HL-60 (cell line): ENCODE data around the gene OTX2.

Source experiments
- DNase-seq, 2 experiments: peaks; one replicate each; pipeline ENCODE4 v3.0.0-alpha.2; 2010 to 2020; ENCODE audit warnings: low read depth in 1 of 2, low spot score in 1 of 2
- H3K27ac ChIP-seq: fragments of 250-450 bp; sonication (Bioruptor Pico); replicated peaks from 2 replicates; pipeline ENCODE4 v1.5.1; 2020; ENCODE audit warnings: mild to moderate bottlenecking, moderate library complexity
- H3K27me3 ChIP-seq: fragments of 250-450 bp; sonication (Bioruptor Pico); 2 replicates; pipeline ENCODE4 v1.5.1; 2021; ENCODE audit warnings: mild to moderate bottlenecking, moderate library complexity; ENCODE audit not compliant: insufficient read depth, poor library complexity, severe bottlenecking
- H3K4me3 ChIP-seq: replicated peaks from 2 replicates; pipeline ENCODE4 v1.5.1; 2011; ENCODE audit warnings: mild to moderate bottlenecking, control low read depth, low read length; ENCODE audit not compliant: insufficient read depth
- GABPA ChIP-seq: IDR thresholded peaks from 2 replicates; pipeline ENCODE4 v1.6.1; 2012; ENCODE audit warnings: low read depth
- POLR2AphosphoS5 ChIP-seq: IDR thresholded peaks from 2 replicates; pipeline ENCODE4 v1.6.1; 2012; ENCODE audit warnings: low read depth
- REST ChIP-seq: IDR thresholded peaks from 2 replicates; pipeline ENCODE4 v1.6.1; 2012; ENCODE audit warnings: low read depth; ENCODE audit not compliant: insufficient replicate concordance
- SPI1 ChIP-seq: IDR thresholded peaks from 2 replicates; pipeline ENCODE4 v1.6.1; 2012; ENCODE audit warnings: low read depth, mild to moderate bottlenecking, borderline replicate concordance
- TF ChIP-seq, protein P1 (sequence below): IDR thresholded peaks from one replicate; pipeline ENCODE4 v1.5.1; 2011; ENCODE audit warnings: low read length, control low read depth, inconsistent platforms; ENCODE audit not compliant: insufficient read depth

OTX2 gene

GRCh38 chr14:56812364-56813141 is 2.3 kb upstream of the OTX2 start:
- H3K27me3 ChIP-seq = peaks cover 70% of the 10 kb centered on the region
- no peak overlapping the region for H3K4me3 ChIP-seq
- no peak for DNase-seq
- TF ChIP-seq SPI1 (no peak), GABPA (no peak), POLR2AphosphoS5 (no peak), REST (no peak)
- TF ChIP-seq, protein P1, sequence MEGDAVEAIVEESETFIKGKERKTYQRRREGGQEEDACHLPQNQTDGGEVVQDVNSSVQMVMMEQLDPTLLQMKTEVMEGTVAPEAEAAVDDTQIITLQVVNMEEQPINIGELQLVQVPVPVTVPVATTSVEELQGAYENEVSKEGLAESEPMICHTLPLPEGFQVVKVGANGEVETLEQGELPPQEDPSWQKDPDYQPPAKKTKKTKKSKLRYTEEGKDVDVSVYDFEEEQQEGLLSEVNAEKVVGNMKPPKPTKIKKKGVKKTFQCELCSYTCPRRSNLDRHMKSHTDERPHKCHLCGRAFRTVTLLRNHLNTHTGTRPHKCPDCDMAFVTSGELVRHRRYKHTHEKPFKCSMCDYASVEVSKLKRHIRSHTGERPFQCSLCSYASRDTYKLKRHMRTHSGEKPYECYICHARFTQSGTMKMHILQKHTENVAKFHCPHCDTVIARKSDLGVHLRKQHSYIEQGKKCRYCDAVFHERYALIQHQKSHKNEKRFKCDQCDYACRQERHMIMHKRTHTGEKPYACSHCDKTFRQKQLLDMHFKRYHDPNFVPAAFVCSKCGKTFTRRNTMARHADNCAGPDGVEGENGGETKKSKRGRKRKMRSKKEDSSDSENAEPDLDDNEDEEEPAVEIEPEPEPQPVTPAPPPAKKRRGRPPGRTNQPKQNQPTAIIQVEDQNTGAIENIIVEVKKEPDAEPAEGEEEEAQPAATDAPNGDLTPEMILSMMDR = no peak
- no peak overlapping the region for H3K27ac ChIP-seq

DNA sequence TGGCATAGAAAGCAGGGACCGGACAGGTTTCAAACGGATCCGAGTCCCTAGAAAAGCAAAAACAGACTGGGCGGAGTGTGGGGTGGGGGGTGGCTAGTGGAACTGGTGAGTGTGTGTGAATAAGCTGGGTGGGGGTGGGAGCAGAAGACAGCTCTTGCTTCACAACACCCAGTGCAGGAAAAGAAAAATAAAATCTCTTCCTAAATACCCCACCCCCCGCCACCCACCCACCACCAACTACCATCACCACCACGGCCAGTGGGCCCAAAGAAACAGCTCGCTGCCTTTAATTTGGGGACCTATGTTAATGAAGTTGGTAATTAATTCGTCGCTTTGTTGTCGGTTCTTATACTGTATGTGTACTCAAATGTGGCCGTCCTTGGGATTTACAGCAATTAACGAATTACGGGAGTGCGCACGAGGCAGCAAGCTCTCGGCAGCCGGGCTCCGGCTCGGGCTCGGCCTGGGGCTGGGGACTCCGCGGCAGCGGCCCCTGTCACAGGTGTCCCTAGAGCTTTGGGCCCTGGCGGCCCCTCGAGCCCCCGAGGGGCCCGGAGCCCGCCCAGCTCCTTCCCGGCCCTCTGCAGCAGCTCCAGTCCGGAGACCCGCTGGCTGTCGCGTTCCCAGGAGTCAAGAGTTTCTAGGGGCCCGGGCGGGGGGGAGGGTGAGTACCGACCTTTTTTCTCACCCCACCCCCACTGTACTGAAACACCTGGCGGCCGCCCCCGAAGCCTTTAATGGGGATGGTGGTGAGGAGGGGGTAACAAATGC is 1.5 kb upstream of the OTX2 start:
- H3K27me3 ChIP-seq = peaks cover 69% of the 10 kb centered on the region
- no peak overlapping the region for H3K27ac ChIP-seq
- H3K4me3 ChIP-seq = no peak overlapping the region
- DNase-seq = no peak
- no peak for TF ChIP-seq REST
- TF ChIP-seq, protein P1 = no peak
- no peak for TF ChIP-seq SPI1
- no peak for TF ChIP-seq GABPA
- no peak for TF ChIP-seq POLR2AphosphoS5

GRCh38 chr14:56810836-56811592 is 735 bp upstream of the OTX2 start:
- H3K4me3 ChIP-seq = no peak overlapping the region
- H3K27ac ChIP-seq = no peak overlapping the region
- no peak for DNase-seq
- peaks cover 67% of the 10 kb centered on the region for H3K27me3 ChIP-seq
- TF ChIP-seq SPI1 = no peak
- TF ChIP-seq, protein P1 = no peak
- no peak for TF ChIP-seq GABPA
- no peak for TF ChIP-seq POLR2AphosphoS5
- TF ChIP-seq REST = no peak
